A549 (cell line): ENCODE measurements around the gene NDC80. TPM values are rescaled to one million over a fixed set of nuclear protein-coding genes. Genes with fewer than 3 reads are reported as not detected.
A peak's percentile ranks its signal among the peaks of the same experiment; 100 is the strongest.

ENCODE experiments used
- ATAC-seq, 2 experiments: fragments of 200-7000 bp in 1 of 2; fragments of >200 bp in 1 of 2; cut with Nextera tagmentation in 1 of 2; cut with Tn5 transposase in 1 of 2; 3 replicates each; pipeline versions ENCODE4 v1.8.0 to v1.9.1; 2018 to 2020; ENCODE audit warnings: mild to moderate bottlenecking in 1 of 2, moderate library complexity in 1 of 2
- CTCF ChIA-PET: fragments of 300-600 bp; sonication (Branson Sonifier 250); formaldehyde crosslinking; extraction: SDS; loops from one replicate; lab custom pipeline; 2021; ENCODE audit warnings: antibody characterized with exemption, inconsistent platforms; lab: Yijun Ruan, JAX
- POLR2A ChIA-PET: fragments of 350-600 bp; formaldehyde crosslinking; extraction: SDS; loops from one replicate; lab custom pipeline; 2021; ENCODE audit warnings: antibody characterized with exemption, inconsistent platforms; lab: Yijun Ruan, JAX
- DNase-seq, 2 experiments: peaks; one replicate each; pipeline versions ENCODE4 v3.0.0 to v3.0.0-alpha.2; 2011 to 2016; ENCODE audit warnings: low read depth in 1 of 2, low spot score in 1 of 2
- FAIRE-seq: peaks from 2 replicates; lab custom pipeline; 2011; peaks lifted over from hg19 to GRCh38; lab: Jason Lieb, UNC
- H3K27ac ChIP-seq, 2 experiments: fragments of >200 bp; sonication (Bioruptor Twin); formaldehyde crosslinking; 3 replicates each; pipeline ENCODE4 v1.5.1; 2016 to 2017
- H3K4me1 ChIP-seq: fragments of >200 bp; sonication (Bioruptor Twin); formaldehyde crosslinking; 3 replicates; pipeline ENCODE4 v1.6.1; 2016
- H3K4me2 ChIP-seq: fragments of >200 bp; sonication (Bioruptor Twin); formaldehyde crosslinking; 3 replicates; pipeline ENCODE4 v1.6.1; 2016
- H3K4me3 ChIP-seq: fragments of >200 bp; sonication (Bioruptor Twin); formaldehyde crosslinking; 3 replicates; pipeline ENCODE4 v1.5.1; 2016
- H3K9me3 ChIP-seq: fragments of >200 bp; sonication (Bioruptor Twin); formaldehyde crosslinking; 3 replicates; pipeline ENCODE4 v1.6.1; 2016
- CHD2 ChIP-seq: fragments of 150-350 bp; IDR thresholded peaks from 2 replicates; pipeline ENCODE4 v1.6.1; 2014; ENCODE audit warnings: low read length; ENCODE audit not compliant: partially characterized antibody
- EHF ChIP-seq: fragments of 250-450 bp; sonication (Bioruptor Pico); IDR thresholded peaks from 2 replicates; pipeline ENCODE4 v1.5.0; 2020; ENCODE audit warnings: mild to moderate bottlenecking
- EP300 ChIP-seq, 2 experiments: fragments of >200 bp; sonication (Bioruptor Twin); formaldehyde crosslinking; IDR thresholded peaks; 2 replicates in 1 of 2; 3 replicates in 1 of 2; pipeline ENCODE4 v1.6.1; 2016 to 2017
- FOSL2 ChIP-seq, 2 experiments: fragments of 450-650 bp in 1 of 2; fragments of >200 bp in 1 of 2; sonication (Bioruptor Twin) in 1 of 2; formaldehyde crosslinking; IDR thresholded peaks; 2 replicates each; pipeline versions ENCODE4 v1.5.0 to v1.6.1; 2016 to 2020; ENCODE audit warnings: mild to moderate bottlenecking in 1 of 2, moderate library complexity in 1 of 2
- FOXS1 ChIP-seq: fragments of 250-450 bp; sonication (Bioruptor Pico); IDR thresholded peaks from 2 replicates; pipeline ENCODE4 v1.5.0; 2020; ENCODE audit warnings: mild to moderate bottlenecking, moderate library complexity
- HOXA7 ChIP-seq: fragments of 250-450 bp; sonication (Bioruptor Pico); IDR thresholded peaks from 2 replicates; pipeline ENCODE4 v1.5.0; 2020; ENCODE audit warnings: mild to moderate bottlenecking, moderate library complexity
- HOXB13 ChIP-seq: fragments of 250-450 bp; sonication (Bioruptor Pico); IDR thresholded peaks from 2 replicates; pipeline ENCODE4 v1.5.0; 2020; ENCODE audit warnings: low read depth, mild to moderate bottlenecking, moderate library complexity
- HOXB5 ChIP-seq: fragments of 250-450 bp; sonication (Bioruptor Pico); IDR thresholded peaks from 2 replicates; pipeline ENCODE4 v1.5.0; 2020; ENCODE audit warnings: mild to moderate bottlenecking, moderate library complexity
- JUNB ChIP-seq: fragments of >200 bp; sonication (Bioruptor Twin); formaldehyde crosslinking; IDR thresholded peaks from 2 replicates; pipeline ENCODE4 v1.6.1; 2016
- KDM5A ChIP-seq: fragments of 200-600 bp; sonication (generic); IDR thresholded peaks from 2 replicates; pipeline ENCODE4 v1.6.1; 2016; ENCODE audit warnings: antibody characterized with exemption, mild to moderate bottlenecking
- MAZ ChIP-seq: fragments of 150-350 bp; IDR thresholded peaks from 2 replicates; pipeline ENCODE4 v1.6.1; 2014; ENCODE audit warnings: antibody characterized with exemption, low read depth, low read length, borderline replicate concordance
- NPAS2 ChIP-seq: fragments of 250-450 bp; sonication (Bioruptor Pico); IDR thresholded peaks from 2 replicates; pipeline ENCODE4 v1.8.0; 2022; ENCODE audit warnings: mild to moderate bottlenecking, moderate library complexity, borderline replicate concordance
- POLR2A ChIP-seq: IDR thresholded peaks from 2 replicates; pipeline ENCODE4 v1.6.1; 2012; ENCODE audit warnings: mild to moderate bottlenecking, low read length
- POLR2AphosphoS2 ChIP-seq: conservative IDR thresholded peaks from 2 replicates; pipeline ENCODE4 v1.6.1; 2012; ENCODE audit warnings: low read length, improper control_type of control experiment, inconsistent platforms
- RARB ChIP-seq: fragments of 250-450 bp; sonication (Bioruptor Pico); IDR thresholded peaks from 2 replicates; pipeline ENCODE4 v1.8.0; 2021; ENCODE audit warnings: mild to moderate bottlenecking, moderate library complexity
- SMC3 ChIP-seq: fragments of >200 bp; sonication (Bioruptor Twin); formaldehyde crosslinking; IDR thresholded peaks from 3 replicates; pipeline ENCODE4 v1.6.1; 2018; ENCODE audit warnings: inconsistent platforms
- TFCP2L1 ChIP-seq: fragments of 250-450 bp; sonication (Bioruptor Pico); IDR thresholded peaks from 2 replicates; pipeline ENCODE4 v1.5.0; 2021; ENCODE audit warnings: mild to moderate bottlenecking
- ZNF302 ChIP-seq: fragments of 250-450 bp; sonication (Bioruptor Pico); IDR thresholded peaks from 2 replicates; pipeline ENCODE4 v1.9.0; 2021; ENCODE audit warnings: inconsistent platforms, mild to moderate bottlenecking, moderate library complexity
- WGBS: methylation state at CpG from one replicate; pipeline ENCODE4 v1.1.6; 2017; ENCODE audit errors: missing lambda C conversion rate; 5-methylcytosine and 5-hydroxymethylcytosine counted together
- polyA plus RNA-seq, 4 experiments: library from polyadenylated mRNA; depleted of rRNA in 3 of 4; stranded (reverse); fragments of >200 nt; fragmentation: RNase III in 1 of 4; extraction: RNeasy Plus Mini Kit Qiagen cat#74134 plus additional on column Dnase treatment in 1 of 4; gene quantifications; 2 replicates in 3 of 4; 3 replicates in 1 of 4; pipeline ENCODE4 v1.2.3, GENCODE V29; 2011 to 2017
- TF ChIP-seq, protein P1 (sequence below): fragments of >200 bp; sonication (Bioruptor Twin); formaldehyde crosslinking; IDR thresholded peaks from 3 replicates; pipeline ENCODE4 v1.6.1; 2016
- TF ChIP-seq, protein P2 (sequence below): fragments of 150-350 bp; IDR thresholded peaks from 2 replicates; pipeline ENCODE4 v1.6.1; 2014; ENCODE audit warnings: low read depth, mild to moderate bottlenecking, low read length
- TF ChIP-seq, protein P3 (sequence below): fragments of 450-650 bp; IDR thresholded peaks from 2 replicates; pipeline ENCODE4 v1.6.1; 2014; ENCODE audit warnings: antibody characterized with exemption
- TF ChIP-seq, protein P4 (sequence below): fragments of 250-450 bp; sonication (Bioruptor Pico); IDR thresholded peaks from 2 replicates; pipeline ENCODE4 v1.5.0; 2020; ENCODE audit warnings: low read depth, mild to moderate bottlenecking, moderate library complexity
- TF ChIP-seq, protein P5 (sequence below): IDR thresholded peaks from 2 replicates; pipeline ENCODE4 v1.6.1; 2012

Gene NDC80
- polyA plus RNA-seq, 2 of the 4 experiments (the other 2 are of a cell fraction): 11.1 to 20.2 TPM

DNA sequence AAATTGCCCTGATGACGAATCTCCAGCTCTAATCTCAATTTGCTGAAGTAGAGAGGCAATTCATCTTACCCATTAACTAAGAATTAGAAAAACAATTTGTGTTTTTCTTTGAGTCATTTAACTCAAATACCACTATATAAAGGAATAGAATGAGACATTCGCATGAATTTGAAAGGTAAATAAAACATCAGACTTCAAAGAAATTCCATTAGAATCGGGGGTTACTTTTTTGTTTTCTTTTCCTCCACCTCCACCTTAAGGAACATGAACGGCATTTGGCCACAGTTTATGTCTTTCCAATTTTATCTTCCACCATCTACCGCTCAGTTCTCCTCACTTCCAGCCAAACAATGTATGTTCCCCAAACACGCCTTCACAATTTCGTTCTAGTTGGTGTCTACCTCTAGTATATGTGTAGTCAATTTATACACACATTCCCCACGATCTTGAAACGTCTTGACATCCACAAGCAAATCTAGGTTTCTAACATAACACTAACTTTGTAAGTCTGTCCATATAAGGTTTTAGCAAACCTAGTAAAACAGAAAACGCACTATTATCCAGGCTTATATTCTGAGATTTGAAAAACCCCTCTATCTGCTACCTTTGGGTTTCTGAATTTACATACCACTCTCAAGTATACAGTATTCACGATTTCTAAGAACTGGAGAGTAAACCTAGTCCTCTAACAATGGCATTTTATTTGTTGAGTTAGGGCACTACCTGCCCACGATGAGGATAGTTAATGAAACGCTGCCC is 83.0 kb downstream of the NDC80 start:
- FAIRE-seq (no peak), DNase-seq (no peak), ATAC-seq (no peak)
- Histone ChIP-seq H3K9me3 (no peaks in the 10 kb centered on the region), H3K4me2 (peak overlapping the region; percentile 81), H3K4me3 (peak overlapping the region; percentile 92), H3K4me1 (peaks cover 32% of the 10 kb centered on the region), H3K27ac (peak overlapping the region; percentile 94 to 97)
- ChIA-PET CTCF (interaction anchor here (0.9 kb wide), 1 partner anchor 37 kb away, joined by 3 read pairs; no protein-coding TSS in a partner anchor), POLR2A (interaction anchor here (0.8 kb wide), 1 partner anchor 83 kb away, joined by 4 read pairs; the partner anchor contains the start of genes METTL4 and NDC80)
- TF ChIP-seq JUNB (no peak), CHD2 (no peak), EP300 (IDR thresholded peaks at IDR 0.05) (no peak), HOXB13 (CRISPR knock-in tag) (no peak)
- TF ChIP-seq, protein P1, sequence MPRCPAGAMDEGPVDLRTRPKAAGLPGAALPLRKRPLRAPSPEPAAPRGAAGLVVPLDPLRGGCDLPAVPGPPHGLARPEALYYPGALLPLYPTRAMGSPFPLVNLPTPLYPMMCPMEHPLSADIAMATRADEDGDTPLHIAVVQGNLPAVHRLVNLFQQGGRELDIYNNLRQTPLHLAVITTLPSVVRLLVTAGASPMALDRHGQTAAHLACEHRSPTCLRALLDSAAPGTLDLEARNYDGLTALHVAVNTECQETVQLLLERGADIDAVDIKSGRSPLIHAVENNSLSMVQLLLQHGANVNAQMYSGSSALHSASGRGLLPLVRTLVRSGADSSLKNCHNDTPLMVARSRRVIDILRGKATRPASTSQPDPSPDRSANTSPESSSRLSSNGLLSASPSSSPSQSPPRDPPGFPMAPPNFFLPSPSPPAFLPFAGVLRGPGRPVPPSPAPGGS: no peak
- TF ChIP-seq, protein P2, sequence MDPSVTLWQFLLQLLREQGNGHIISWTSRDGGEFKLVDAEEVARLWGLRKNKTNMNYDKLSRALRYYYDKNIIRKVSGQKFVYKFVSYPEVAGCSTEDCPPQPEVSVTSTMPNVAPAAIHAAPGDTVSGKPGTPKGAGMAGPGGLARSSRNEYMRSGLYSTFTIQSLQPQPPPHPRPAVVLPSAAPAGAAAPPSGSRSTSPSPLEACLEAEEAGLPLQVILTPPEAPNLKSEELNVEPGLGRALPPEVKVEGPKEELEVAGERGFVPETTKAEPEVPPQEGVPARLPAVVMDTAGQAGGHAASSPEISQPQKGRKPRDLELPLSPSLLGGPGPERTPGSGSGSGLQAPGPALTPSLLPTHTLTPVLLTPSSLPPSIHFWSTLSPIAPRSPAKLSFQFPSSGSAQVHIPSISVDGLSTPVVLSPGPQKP: no peak
- 48% methylated on average over 13 of the region's 13 CpGs for WGBS

DNA sequence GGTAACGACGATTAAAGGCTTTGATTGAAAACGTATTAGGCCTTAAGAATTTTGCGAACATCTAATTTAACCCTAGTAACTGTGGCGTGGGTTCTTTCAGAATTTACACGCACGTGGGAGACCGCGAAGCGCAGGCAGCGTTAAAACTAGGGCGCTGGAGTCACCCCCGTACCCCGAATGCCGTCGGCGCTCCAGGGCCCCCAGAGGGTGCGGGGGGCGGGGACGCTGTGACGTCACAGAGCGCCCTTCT is 83.5 kb downstream of the NDC80 start:
- WGBS: 2% methylated on average over 17 of the region's 22 CpGs
- H3K4me1 ChIP-seq: peaks cover 36% of the 10 kb centered on the region
- ATAC-seq (peak; percentile 51 to 61), DNase-seq (peak; percentile 17 to 29), FAIRE-seq (no peak)
- H3K4me3 ChIP-seq: peak overlapping the region; percentile 92
- peak overlapping the region; percentile 81 for H3K4me2 ChIP-seq
- ChIA-PET POLR2A (interaction anchor here (0.8 kb wide), 1 partner anchor 84 kb away, joined by 4 read pairs; the partner anchor contains the start of genes METTL4 and NDC80), CTCF (interaction anchor here (1.1 kb wide), 1 partner anchor 84 kb away, joined by 3 read pairs; the partner anchor contains the start of genes METTL4 and NDC80)
- TF ChIP-seq NPAS2: no peak
- TF ChIP-seq POLR2AphosphoS2: no peak
- TF ChIP-seq RARB (CRISPR knock-in tag): no peak
- TF ChIP-seq, protein P1: no peak
- TF ChIP-seq KDM5A: no peak
- TF ChIP-seq EP300 (IDR thresholded peaks at IDR 0.05): no peak
- no peak for TF ChIP-seq SMC3
- TF ChIP-seq HOXB13 (CRISPR knock-in tag): no peak
- TF ChIP-seq TFCP2L1 (CRISPR knock-in tag): no peak
- no peak for TF ChIP-seq EHF (CRISPR knock-in tag)
- TF ChIP-seq FOXS1 (CRISPR knock-in tag): no peak
- TF ChIP-seq ZNF302 (CRISPR knock-in tag): no peak
- TF ChIP-seq HOXB5: no peak
- no peak for TF ChIP-seq HOXA7 (CRISPR knock-in tag)
- TF ChIP-seq, protein P3, sequence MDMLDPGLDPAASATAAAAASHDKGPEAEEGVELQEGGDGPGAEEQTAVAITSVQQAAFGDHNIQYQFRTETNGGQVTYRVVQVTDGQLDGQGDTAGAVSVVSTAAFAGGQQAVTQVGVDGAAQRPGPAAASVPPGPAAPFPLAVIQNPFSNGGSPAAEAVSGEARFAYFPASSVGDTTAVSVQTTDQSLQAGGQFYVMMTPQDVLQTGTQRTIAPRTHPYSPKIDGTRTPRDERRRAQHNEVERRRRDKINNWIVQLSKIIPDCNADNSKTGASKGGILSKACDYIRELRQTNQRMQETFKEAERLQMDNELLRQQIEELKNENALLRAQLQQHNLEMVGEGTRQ: no peak
- TF ChIP-seq POLR2A: no peak
- TF ChIP-seq, protein P4, sequence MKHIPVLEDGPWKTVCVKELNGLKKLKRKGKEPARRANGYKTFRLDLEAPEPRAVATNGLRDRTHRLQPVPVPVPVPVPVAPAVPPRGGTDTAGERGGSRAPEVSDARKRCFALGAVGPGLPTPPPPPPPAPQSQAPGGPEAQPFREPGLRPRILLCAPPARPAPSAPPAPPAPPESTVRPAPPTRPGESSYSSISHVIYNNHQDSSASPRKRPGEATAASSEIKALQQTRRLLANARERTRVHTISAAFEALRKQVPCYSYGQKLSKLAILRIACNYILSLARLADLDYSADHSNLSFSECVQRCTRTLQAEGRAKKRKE (CRISPR knock-in tag): no peak
- TF ChIP-seq MAZ: no peak
- no peak for TF ChIP-seq FOSL2 (IDR thresholded peaks at IDR 0.05)
- no peak for TF ChIP-seq FOSL2 (CRISPR knock-in tag; IDR thresholded peaks at IDR 0.05)
- TF ChIP-seq, protein P5, sequence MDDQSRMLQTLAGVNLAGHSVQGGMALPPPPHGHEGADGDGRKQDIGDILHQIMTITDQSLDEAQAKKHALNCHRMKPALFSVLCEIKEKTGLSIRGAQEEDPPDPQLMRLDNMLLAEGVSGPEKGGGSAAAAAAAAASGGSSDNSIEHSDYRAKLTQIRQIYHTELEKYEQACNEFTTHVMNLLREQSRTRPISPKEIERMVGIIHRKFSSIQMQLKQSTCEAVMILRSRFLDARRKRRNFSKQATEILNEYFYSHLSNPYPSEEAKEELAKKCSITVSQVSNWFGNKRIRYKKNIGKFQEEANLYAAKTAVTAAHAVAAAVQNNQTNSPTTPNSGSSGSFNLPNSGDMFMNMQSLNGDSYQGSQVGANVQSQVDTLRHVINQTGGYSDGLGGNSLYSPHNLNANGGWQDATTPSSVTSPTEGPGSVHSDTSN: no peak
- H3K9me3 ChIP-seq: no peaks in the 10 kb centered on the region
- peak overlapping the region; percentile 94 to 97 for H3K27ac ChIP-seq
